CD8-positive, alpha-beta memory T cell (primary cell): Measurements from ENCODE around the gene RNU6-9. TPM values are rescaled to one million over a fixed set of nuclear protein-coding genes. Genes with fewer than 3 reads are reported as not detected.
"Not testable (repeated sequence)": the region's sequence is repeated elsewhere in the genome, so short reads cannot be mapped to it uniquely, and the experiment has no call there.

Experiments used
- CTCF ChIA-PET: fragments of 350-600 bp; sonication (Branson Sonifier 250); formaldehyde crosslinking; loops from one replicate; lab custom pipeline; 2021; ENCODE audit warnings: antibody characterized with exemption; lab: Charles Lee
- POLR2A ChIA-PET: fragments of 350-600 bp; sonication (Branson Sonifier 250); formaldehyde crosslinking; loops from one replicate; lab custom pipeline; 2021; ENCODE audit warnings: antibody characterized with exemption; lab: Charles Lee
- DNase-seq, 5 donors: peaks; one replicate each; pipeline versions ENCODE4 v3.0.0 to v3.0.0-alpha.2; 2020 to 2022; ENCODE audit warnings: mixed read lengths in 1 of 5
- H3K27ac ChIP-seq: one replicate; pipeline ENCODE4 v1.7.0; 2013; ENCODE audit warnings: low read depth, mild to moderate bottlenecking, low read length, moderate library complexity
- H3K27me3 ChIP-seq: 2 replicates; pipeline ENCODE4 v1.7.0; 2013; ENCODE audit warnings: low read length, mild to moderate bottlenecking; ENCODE audit not compliant: insufficient read depth, poor library complexity, severe bottlenecking
- H3K36me3 ChIP-seq: 2 replicates; pipeline ENCODE4 v1.7.0; 2013; ENCODE audit warnings: mild to moderate bottlenecking, low read length, moderate library complexity; ENCODE audit not compliant: insufficient read depth
- H3K4me1 ChIP-seq: 2 replicates; pipeline ENCODE4 v1.7.0; 2013; ENCODE audit warnings: mild to moderate bottlenecking, low read length, moderate library complexity; ENCODE audit not compliant: insufficient read depth
- H3K4me3 ChIP-seq: 2 replicates; pipeline ENCODE4 v1.7.0; 2013; ENCODE audit warnings: mild to moderate bottlenecking, low read length
- H3K9me3 ChIP-seq: 2 replicates; pipeline ENCODE4 v1.7.0; 2013; ENCODE audit warnings: mild to moderate bottlenecking, low read length
- H3K27ac Mint-ChIP-seq, 8 donors: one replicate each; pipeline ENCODE4 v1.8.0; 2020 to 2021; ENCODE audit warnings: mixed read lengths in 8 of 8, mild to moderate bottlenecking in 6 of 8, inconsistent platforms in 3 of 8, moderate library complexity in 3 of 8
- H3K27me3 Mint-ChIP-seq, 2 donors: one replicate each; pipeline ENCODE4 v1.8.0; 2020 to 2021; ENCODE audit warnings: mixed read lengths in 2 of 2, mild to moderate bottlenecking in 1 of 2, moderate library complexity in 1 of 2
- H3K36me3 Mint-ChIP-seq, 3 donors: one replicate each; pipeline ENCODE4 v1.8.0; 2020 to 2021; ENCODE audit warnings: mixed read lengths in 3 of 3, inconsistent platforms in 1 of 3, mild to moderate bottlenecking in 1 of 3
- H3K4me1 Mint-ChIP-seq, 3 donors: one replicate each; pipeline ENCODE4 v1.8.0; 2020 to 2021; ENCODE audit warnings: mixed read lengths in 3 of 3, inconsistent platforms in 1 of 3, mild to moderate bottlenecking in 1 of 3
- H3K4me3 Mint-ChIP-seq, 7 donors: one replicate each; pipeline ENCODE4 v1.8.0; 2020 to 2021; ENCODE audit warnings: mixed read lengths in 7 of 7, mild to moderate bottlenecking in 6 of 7, moderate library complexity in 4 of 7, inconsistent platforms in 2 of 7
- H3K9me3 Mint-ChIP-seq, 5 donors: one replicate each; pipeline ENCODE4 v1.8.0; 2020 to 2022; ENCODE audit warnings: mixed read lengths in 5 of 5, mild to moderate bottlenecking in 3 of 5, moderate library complexity in 2 of 5, inconsistent platforms in 1 of 5
- polyA plus RNA-seq: library from polyadenylated mRNA; unstranded; fragments of 300-500 nt; fragmentation: Illumina TruSeq; gene quantifications from one replicate; pipeline ENCODE4 v1.2.3, GENCODE V29; 2021
- total RNA-seq, 2 experiments: library from RNA; stranded (reverse); gene quantifications; one replicate each; pipeline ENCODE4 v1.2.3, GENCODE V29; 2021

Gene RNU6-9
- total and polyA plus RNA-seq, 3 experiments from 2014 or later, result not detected

DNA sequence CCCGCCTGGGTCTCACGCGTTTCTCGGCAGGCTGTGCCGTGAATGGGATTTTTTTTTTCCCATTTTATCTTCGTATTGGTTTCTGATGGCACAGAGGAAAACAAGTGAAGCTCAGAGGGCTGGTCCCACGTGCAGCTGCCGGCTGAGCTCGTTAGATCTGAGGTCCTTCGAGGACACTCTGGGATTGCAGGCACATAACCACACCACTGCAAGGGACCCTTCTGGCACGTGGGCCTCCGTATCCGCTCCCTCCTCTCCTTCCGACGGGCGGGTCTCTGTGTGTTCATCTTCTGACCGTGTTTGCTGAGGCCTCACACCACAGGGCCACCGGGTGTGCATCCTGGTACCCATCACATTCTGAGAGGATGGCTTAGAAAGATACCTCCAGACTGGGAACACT is 17.2 kb upstream of the RNU6-9 start:
- ChIA-PET CTCF (interaction anchor here (2.1 kb wide), 2 partner anchors 12 to 33 kb away, joined by 8 to 12 read pairs; no protein-coding TSS in a partner anchor), POLR2A (interaction anchor here (1.0 kb wide), 1 partner anchor 17 kb away, joined by 3 read pairs; the partner anchor contains the start of genes MED16 and RNU6-9)
- Mint-ChIP-seq H3K36me3 (peaks cover 0 to 30% (median 0%) of the 10 kb centered on the region in 3 donors), H3K27ac (peak overlapping the region in 1 of 8 donors; percentile 52), H3K4me3 (no peak overlapping the region), H3K9me3 (no peaks in the 10 kb centered on the region), H3K4me1 (peaks cover 5 to 18% (median 10%) of the 10 kb centered on the region in 3 donors), H3K27me3 (peaks cover 0 to 3% of the 10 kb centered on the region in 2 donors)
- Histone ChIP-seq H3K27ac (no peak overlapping the region), H3K4me1 (peaks cover 13% of the 10 kb centered on the region), H3K9me3 (no peaks in the 10 kb centered on the region), H3K27me3 (no peaks in the 10 kb centered on the region), H3K36me3 (no peaks in the 10 kb centered on the region), H3K4me3 (no peak overlapping the region)
- DNase-seq, result no peak

DNA sequence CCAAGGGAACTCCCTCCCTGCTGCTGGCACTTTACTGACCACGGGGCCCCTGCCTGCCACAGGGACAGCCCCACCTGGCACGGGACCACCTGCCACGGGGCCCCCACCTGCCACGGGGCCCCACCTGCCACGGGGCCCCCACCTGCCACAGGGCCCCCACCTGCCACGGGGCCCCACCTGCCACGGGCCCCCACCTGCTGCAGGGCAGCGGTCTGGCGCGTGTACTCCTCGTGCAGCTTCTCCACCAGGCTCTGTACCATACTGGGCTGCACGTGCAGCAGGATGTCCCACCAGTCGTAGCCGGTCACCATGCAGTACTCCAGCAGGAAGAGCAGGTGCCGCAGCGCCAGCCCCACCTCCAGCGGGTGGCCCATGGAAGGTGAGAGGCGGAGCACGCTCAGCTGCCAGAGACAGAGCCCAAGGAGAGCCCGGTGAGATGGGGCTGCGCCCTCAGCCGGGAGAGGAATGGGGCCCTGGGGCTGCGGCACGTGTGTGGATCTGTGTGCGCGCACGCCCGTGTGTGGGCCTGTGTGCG is 16.4 kb upstream of the RNU6-9 start:
- DNase-seq, result no peak
- Histone ChIP-seq H3K36me3 (no peaks in the 10 kb centered on the region), H3K9me3 (no peaks in the 10 kb centered on the region), H3K27ac (no peak overlapping the region), H3K4me3 (no peak overlapping the region), H3K4me1 (peaks cover 12% of the 10 kb centered on the region), H3K27me3 (no peaks in the 10 kb centered on the region)
- Mint-ChIP-seq H3K27me3 (peaks cover 0 to 3% of the 10 kb centered on the region in 2 donors), H3K27ac (no peak overlapping the region), H3K4me1 (peaks cover 5 to 14% (median 8%) of the 10 kb centered on the region in 3 donors), H3K4me3 (no peak overlapping the region), H3K36me3 (peaks cover 0 to 35% (median 0%) of the 10 kb centered on the region in 3 donors), H3K9me3 (no peaks in the 10 kb centered on the region)
- ChIA-PET POLR2A (no interaction called here), CTCF (no interaction called here)

DNA sequence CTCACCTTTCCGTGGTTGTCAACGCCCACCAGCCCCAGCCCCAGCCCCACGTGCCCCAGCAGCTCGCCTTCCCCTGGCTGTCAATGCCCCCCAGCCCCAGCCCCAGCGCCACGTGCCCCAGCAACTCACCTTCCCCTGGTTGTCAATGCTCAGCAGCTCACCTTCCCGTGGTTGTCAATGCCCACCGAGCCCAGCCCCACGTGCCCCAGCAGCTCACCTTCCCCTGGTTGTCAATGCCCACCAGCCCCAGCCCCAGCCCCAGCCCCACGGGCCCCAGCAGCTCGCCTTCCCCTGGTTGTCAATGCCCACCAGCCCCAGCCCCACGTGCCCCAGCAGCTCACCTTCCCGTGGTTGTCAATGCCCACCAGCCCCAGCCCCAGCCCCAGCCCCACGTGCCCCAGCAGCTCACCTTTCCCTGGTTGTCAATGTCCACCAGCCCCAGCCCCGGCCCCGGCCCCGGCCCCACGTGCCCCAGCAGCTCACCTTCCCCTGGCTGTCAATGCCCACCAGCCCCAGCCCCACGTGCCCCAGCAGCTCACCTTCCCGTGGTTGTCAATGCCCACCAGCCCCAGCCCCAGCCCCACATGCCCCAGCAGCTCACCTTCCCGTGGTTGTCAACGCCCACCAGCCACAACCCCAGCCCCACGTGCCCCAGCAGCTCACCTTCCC is 15.2 kb upstream of the RNU6-9 start:
- H3K36me3 ChIP-seq, H3K4me1 Mint-ChIP-seq, H3K4me3 ChIP-seq, H3K27ac ChIP-seq, H3K9me3 ChIP-seq, H3K4me1 ChIP-seq, H3K27me3 Mint-ChIP-seq, H3K4me3 Mint-ChIP-seq, H3K9me3 Mint-ChIP-seq, H3K27me3 ChIP-seq, DNase-seq: not testable (repeated sequence)
- ChIA-PET POLR2A (interaction anchor here (1.5 kb wide), 1 partner anchor 10 kb away, joined by 3 read pairs; no protein-coding TSS in a partner anchor), CTCF (interaction anchor here (0.6 to 2.0 kb wide), 3 partner anchors 14 to 107 kb away, joined by 3 to 6 read pairs (median 4); partner anchors contain the start of genes MED16 and RNU6-9)
- Mint-ChIP-seq H3K36me3 (peaks cover 0 to 39% (median 0%) of the 10 kb centered on the region in 3 donors), H3K27ac (peak overlapping the region in 1 of 8 donors; percentile 68)

DNA sequence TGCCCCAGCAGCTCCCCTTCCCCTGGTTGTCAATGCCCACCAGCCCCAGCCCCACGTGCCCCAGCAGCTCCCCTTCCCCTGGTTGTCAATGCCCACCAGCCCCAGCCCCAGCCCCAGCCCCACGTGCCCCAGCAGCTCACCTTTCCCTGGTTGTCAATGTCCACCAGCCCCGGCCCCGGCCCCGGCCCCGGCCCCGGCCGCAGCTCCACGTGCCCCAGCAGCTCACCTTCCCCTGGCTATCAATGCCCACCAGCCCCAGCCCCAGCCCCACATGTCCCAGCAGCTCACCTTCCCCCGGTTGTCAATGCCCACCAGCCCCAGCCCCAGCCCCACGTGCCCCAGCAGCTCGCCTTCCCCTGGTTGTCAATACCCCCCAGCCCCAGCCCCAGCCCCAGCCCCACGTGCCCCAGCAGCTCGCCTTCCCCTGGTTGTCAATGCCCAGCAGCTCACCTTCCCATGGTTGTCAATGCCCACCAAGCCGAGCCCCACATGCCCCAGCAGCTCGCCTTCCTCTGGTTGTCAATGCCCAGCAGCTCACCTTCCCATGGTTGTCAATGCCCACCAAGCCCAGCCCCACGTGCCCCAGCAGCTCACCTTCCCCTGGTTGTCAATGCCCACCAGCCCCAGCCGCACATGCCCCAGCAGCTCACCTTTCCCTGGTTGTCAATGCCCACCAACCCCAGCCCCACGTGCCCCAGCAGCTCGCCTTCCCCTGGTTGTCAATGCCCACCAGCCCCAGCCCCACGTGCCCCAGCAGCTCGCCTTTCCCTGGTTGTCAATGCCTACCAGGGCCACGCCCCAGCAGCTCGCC is 14.3 kb upstream of the RNU6-9 start:
- CTCF ChIA-PET, result interaction anchor here (0.7 to 2.0 kb wide), 5 partner anchors 14 to 118 kb away, joined by 3 to 6 read pairs (median 4); partner anchors contain the start of genes MED16 and RNU6-9
- H3K9me3 Mint-ChIP-seq, result not testable (repeated sequence)

GRCh38 chr19:879711-880438 is 13.4 kb upstream of the RNU6-9 start:
- H3K27ac ChIP-seq, result no peak overlapping the region
- Mint-ChIP-seq H3K4me3 (no peak overlapping the region), H3K4me1 (peaks cover 0 to 4% (median 2%) of the 10 kb centered on the region in 3 donors), H3K27ac (no peak overlapping the region), H3K36me3 (peaks cover 0 to 51% (median 0%) of the 10 kb centered on the region in 3 donors), H3K9me3 (no peaks in the 10 kb centered on the region), H3K27me3 (no peaks in the 10 kb centered on the region)
- no peaks in the 10 kb centered on the region for H3K9me3 ChIP-seq
- H3K36me3 ChIP-seq, result no peaks in the 10 kb centered on the region
- CTCF ChIA-PET, result interaction anchor here (0.7 to 2.0 kb wide), 6 partner anchors 13 to 117 kb away, joined by 3 to 6 read pairs (median 3); partner anchors contain the start of genes MED16 and RNU6-9
- POLR2A ChIA-PET, result interaction anchor here (0.6 to 1.5 kb wide), 4 partner anchors 8 to 337 kb away, joined by 3 to 7 read pairs (median 4); no protein-coding TSS in a partner anchor
- no peaks in the 10 kb centered on the region for H3K27me3 ChIP-seq
- no peak overlapping the region for H3K4me3 ChIP-seq
- H3K4me1 ChIP-seq, result no peaks in the 10 kb centered on the region
- DNase-seq, result no peak

More for the DNA sequence above, 14.3 kb upstream of the RNU6-9 start:
- H3K9me3 ChIP-seq, H3K36me3 ChIP-seq, DNase-seq, H3K27ac ChIP-seq, H3K4me1 ChIP-seq, H3K4me3 Mint-ChIP-seq, H3K4me1 Mint-ChIP-seq, H3K27me3 ChIP-seq, H3K27me3 Mint-ChIP-seq, H3K4me3 ChIP-seq: not testable (repeated sequence)
- POLR2A ChIA-PET, result interaction anchor here (0.6 to 1.5 kb wide), 3 partner anchors 9 to 338 kb away, joined by 3 to 6 read pairs (median 3); no protein-coding TSS in a partner anchor
- Mint-ChIP-seq H3K36me3 (peaks cover 0 to 46% (median 0%) of the 10 kb centered on the region in 3 donors), H3K27ac (peak overlapping the region in 1 of 8 donors; percentile 42)

- H3K9me3 ChIP-seq, result no peaks in the 10 kb centered on the region
- CTCF ChIA-PET, result interaction anchor here (0.6 to 3.3 kb wide), 7 partner anchors 12 to 112 kb away, joined by 3 to 20 read pairs (median 3); partner anchors contain the start of genes MED16 and RNU6-9
- POLR2A ChIA-PET, result no interaction called here
Measured at GRCh38 chr19:881385-882071, 11.8 kb upstream of the RNU6-9 start.

More at GRCh38 chr19:881385-882071, 11.8 kb upstream of the RNU6-9 start:
- no peaks in the 10 kb centered on the region for H3K4me1 ChIP-seq
- no peak overlapping the region for H3K4me3 ChIP-seq
- Mint-ChIP-seq H3K4me1 (peaks cover 0 to 4% (median 2%) of the 10 kb centered on the region in 3 donors), H3K27ac (peak overlapping the region in 1 of 8 donors; percentile 38), H3K36me3 (peaks cover 0 to 49% (median 0%) of the 10 kb centered on the region in 3 donors), H3K4me3 (no peak overlapping the region), H3K9me3 (no peaks in the 10 kb centered on the region), H3K27me3 (no peaks in the 10 kb centered on the region)
- DNase-seq, result no peak
- peaks cover 3% of the 10 kb centered on the region for H3K36me3 ChIP-seq
- H3K27me3 ChIP-seq, result no peaks in the 10 kb centered on the region
- H3K27ac ChIP-seq, result no peak overlapping the region
